Subcutaneous adipose tissue (tissue), 4 donors: ENCODE measurements around the gene GPC5. TPM values are rescaled to one million over a fixed set of nuclear protein-coding genes. Genes with fewer than 3 reads are reported as not detected.

Experiments used
- total RNA-seq, 4 donors: library from RNA; depleted of rRNA; stranded (reverse); fragments of >200 nt; gene quantifications; one replicate each; pipeline ENCODE4 v1.1.0, GENCODE V29; 2016
- TF ChIP-seq, protein P1 (sequence below): fragments of 450-650 bp; IDR thresholded peaks from one replicate; pipeline ENCODE4 v1.5.1; 2016; ENCODE audit warnings: low read depth, mild to moderate bottlenecking, control low read depth, antibody characterized with exemption, moderate library complexity

Gene GPC5
- total RNA-seq, 4 donors from 2014 or later = 0.16 to 0.44 TPM; not detected in 2

DNA sequence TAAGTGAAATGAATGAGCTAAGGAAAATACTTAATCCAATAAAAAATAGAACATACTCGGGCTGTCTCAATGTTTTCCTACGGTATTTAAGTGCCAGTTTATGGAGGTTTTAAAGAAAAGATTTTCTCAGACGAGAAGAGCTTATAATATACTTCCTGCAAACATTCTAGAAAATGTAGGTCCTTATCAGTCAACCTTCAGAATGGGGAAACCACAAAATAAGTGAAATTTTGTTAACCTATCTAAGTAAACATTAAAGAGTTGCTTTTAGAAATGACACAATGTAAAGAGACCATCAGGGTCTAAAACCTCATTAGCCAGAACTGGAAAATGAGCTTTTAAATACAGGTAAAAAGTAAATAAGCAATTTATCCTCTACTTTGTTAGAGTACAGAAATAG, 38.8 kb upstream of the GPC5 start:
- TF ChIP-seq, protein P1, sequence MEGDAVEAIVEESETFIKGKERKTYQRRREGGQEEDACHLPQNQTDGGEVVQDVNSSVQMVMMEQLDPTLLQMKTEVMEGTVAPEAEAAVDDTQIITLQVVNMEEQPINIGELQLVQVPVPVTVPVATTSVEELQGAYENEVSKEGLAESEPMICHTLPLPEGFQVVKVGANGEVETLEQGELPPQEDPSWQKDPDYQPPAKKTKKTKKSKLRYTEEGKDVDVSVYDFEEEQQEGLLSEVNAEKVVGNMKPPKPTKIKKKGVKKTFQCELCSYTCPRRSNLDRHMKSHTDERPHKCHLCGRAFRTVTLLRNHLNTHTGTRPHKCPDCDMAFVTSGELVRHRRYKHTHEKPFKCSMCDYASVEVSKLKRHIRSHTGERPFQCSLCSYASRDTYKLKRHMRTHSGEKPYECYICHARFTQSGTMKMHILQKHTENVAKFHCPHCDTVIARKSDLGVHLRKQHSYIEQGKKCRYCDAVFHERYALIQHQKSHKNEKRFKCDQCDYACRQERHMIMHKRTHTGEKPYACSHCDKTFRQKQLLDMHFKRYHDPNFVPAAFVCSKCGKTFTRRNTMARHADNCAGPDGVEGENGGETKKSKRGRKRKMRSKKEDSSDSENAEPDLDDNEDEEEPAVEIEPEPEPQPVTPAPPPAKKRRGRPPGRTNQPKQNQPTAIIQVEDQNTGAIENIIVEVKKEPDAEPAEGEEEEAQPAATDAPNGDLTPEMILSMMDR = no peak

DNA sequence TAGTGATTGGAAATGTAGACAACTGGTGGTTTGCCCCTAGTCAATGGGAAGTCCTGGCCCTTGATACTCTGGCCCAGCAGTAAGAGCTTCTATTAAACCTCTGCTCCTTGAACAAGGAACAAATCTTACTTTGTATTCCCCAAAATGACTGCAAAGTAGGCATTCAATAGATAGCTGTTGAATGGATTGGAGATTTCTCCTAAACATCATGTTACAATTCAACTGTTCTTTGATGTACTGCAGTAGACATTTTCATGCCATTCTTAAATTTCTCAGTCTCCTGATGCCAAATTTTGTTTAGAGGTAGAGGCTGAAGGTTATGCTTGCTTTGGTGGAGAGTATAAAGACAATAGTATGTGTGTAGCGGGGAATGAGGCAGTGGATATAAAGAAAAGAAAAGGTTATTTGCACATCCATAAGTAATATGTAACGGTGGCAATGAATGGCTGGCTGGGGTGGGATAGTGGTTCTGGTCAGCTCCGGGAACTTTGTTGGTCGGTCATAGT, 38.1 kb upstream of the GPC5 start:
- TF ChIP-seq, protein P1 = no peak

DNA sequence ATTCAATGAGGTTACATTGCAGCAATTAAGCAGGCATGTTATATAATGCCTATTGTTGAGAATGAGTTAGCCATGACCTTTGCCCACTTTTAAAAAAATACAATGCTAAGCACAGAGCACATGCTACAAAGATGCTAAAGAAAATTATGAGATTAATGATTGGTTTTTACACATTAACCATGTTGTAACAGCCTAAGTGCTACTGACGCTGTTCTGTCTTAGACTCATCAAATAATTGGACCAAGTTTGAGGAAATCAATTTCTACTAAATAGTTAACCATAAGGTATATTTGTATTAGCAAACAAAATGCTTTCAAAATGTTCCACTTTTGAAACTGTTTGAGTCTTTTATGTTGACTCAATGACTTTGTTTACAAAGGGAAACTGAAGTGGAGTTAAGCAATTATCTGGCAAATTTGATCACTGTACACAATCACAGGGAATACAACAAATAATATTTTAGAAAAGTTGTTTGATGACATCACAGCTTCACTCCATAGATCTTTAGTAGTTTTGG, 36.6 kb upstream of the GPC5 start:
- TF ChIP-seq, protein P1 = no peak

DNA sequence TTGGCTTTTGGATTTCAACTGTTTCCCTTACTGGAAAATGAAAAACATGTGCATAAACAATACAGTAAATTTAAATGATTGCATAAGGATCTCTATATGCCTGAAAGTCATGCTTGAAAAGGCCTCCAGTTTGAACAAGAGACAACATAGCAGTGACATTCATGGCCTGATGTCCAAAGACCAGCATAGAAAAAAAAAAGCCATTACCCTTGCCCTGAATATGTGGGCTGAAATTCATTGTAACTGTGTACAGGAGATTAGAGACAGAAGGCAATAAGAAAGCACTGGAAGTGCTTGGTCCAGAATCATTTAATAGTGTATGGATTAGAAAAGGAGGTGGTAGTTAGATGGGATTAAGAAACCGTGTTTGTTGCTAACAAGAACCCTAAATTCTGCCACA, 35.5 kb upstream of the GPC5 start:
- TF ChIP-seq, protein P1 = no peak

DNA sequence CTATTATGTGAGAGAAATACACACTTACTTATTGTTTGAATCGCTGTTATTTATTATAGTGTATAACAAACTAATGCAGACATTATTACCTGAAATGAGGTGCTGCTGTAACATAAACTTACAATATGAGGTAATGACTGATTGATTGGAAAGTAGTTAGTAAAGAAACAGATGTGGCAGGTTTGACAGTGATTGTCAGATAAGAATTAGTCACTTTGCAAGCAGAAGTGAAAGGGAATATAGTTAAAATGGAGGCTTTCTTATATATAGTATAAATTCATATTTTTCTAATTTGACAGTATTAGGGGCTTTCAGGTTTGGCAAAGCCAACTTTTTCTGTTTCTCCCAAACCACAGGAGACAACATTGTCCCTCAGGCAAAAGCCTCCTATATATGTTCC, 30.3 kb upstream of the GPC5 start:
- TF ChIP-seq, protein P1 = no peak

DNA sequence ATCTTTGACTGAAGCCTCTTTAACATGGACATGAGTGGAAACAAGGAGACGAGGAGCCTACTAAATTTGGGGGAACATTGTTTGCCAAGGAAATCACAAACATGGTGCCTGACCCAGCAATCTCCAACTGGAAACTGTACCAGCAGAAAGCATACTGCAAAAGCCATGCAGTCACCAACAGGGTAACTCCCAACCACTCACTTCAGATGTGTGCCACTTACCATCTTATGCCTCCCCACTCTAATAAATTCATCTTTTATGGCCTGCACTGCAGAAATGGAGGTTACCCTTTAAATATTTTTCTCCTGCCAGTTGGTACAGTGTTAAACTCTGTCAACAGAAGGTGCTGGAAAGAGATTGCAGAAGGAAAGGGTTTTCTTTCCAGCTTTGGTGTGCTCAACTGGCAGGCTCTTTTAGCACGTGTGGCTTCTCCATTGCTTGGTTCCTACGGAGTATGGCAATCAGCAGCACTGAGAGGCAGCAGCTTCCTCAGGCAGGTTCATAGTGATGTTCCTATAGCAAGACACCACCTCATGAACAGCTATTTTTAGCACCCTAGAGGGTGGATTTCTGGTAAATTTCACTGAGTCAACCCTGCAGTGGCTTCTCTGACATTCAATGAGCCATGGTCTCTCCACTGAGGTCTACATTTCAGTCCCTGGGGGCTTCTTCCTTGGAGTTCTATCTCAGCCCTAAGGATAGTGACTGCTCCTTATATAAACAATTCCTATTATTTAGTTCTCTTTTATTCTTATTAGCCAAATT, 29.6 kb upstream of the GPC5 start:
- TF ChIP-seq, protein P1 = no peak

DNA sequence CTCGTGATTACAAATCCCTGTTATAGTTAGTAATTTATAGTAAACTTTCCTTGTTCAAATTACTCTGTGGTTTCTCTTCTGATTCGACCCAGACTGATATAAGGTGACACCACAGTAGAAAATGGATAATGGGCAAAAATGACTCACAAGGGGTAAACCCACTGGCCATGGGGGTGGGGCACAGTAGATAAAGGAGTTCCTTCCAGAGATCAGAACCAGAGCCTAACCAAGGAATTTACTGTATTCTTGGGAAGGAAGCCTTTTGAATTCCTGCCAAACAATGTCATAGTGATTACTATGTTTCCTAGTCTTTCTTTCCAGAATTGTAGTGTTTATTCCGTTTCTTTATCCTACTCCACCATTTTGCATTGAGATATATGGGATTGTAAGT, 29.0 kb upstream of the GPC5 start:
- TF ChIP-seq, protein P1 = no peak
